Spleen (tissue), 7 donors: Measurements from ENCODE around the gene EP400.

Source experiments
- POLR2A ChIP-seq, 3 donors: fragments of 450-650 bp; IDR thresholded peaks; one replicate each; pipeline ENCODE4 v1.5.1; 2017; ENCODE audit warnings: antibody characterized with exemption in 3 of 3, mild to moderate bottlenecking in 1 of 3
- POLR2AphosphoS5 ChIP-seq, 3 donors: sonication (generic); formaldehyde crosslinking; IDR thresholded peaks; one replicate each; pipeline ENCODE4 v1.5.1; 2017; ENCODE audit warnings: antibody characterized with exemption in 3 of 3
- TF ChIP-seq, protein P1 (sequence below), 11 experiments: fragments of 200-600 bp in 7 of 11; fragments of 450-650 bp in 4 of 11; sonication (generic) in 4 of 11; IDR thresholded peaks in 8 of 11; conservative IDR thresholded peaks in 3 of 11; 1 replicate in 7 of 11; 2 replicates in 4 of 11; pipeline versions ENCODE4 v1.4.0 to v1.8.0; 2016 to 2021; ENCODE audit warnings: antibody characterized with exemption in 11 of 11, inconsistent platforms in 4 of 11, mild to moderate bottlenecking in 1 of 11
- donor health status: DM: no; HTN: no; CAD: no; lungs with moderate emphysema.
- donor health status: DM: no; HTN: no; CAD: no.
- donor health status: DM: no; HTN: no; CAD: no.

DNA sequence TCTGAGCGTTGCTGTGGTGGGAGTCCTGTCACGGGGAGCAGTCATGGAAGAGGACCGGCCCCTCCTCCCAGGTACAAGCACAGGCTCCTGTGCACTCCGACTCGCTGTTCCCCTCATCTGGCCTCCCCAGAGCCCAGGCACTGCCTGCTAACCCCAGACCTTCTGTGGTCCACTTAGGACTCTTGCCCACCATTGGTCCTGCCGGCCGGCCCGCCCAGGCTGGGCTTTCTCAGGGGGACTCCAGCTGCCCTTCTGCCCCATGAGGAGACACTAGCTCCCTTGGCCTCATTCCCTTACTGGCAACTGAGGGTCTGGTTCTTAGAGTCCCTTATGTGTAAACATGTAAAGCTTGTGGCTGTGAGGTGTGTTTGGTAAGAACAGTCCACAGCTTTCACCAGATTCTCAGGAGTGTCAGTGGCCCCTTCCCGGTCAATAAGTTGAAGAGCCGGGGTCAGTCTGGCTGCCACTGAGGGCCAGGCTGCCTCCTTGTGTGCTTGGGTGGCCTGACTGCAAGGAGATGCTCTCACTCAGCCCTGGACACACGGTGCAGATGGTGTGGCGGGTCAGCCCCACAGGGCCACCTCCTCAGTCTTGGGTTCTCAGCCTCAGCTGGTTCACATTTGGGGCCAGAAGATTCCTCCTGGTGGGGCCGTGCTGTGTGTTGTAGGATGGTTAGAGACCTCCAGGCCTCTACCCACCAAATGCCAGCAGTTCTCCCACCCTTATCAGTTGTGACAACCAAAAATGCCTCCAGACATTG is 150.7 kb downstream of the EP400 start:
- TF ChIP-seq POLR2A (IDR thresholded peaks at IDR 0.05): no peak
- TF ChIP-seq, protein P1, sequence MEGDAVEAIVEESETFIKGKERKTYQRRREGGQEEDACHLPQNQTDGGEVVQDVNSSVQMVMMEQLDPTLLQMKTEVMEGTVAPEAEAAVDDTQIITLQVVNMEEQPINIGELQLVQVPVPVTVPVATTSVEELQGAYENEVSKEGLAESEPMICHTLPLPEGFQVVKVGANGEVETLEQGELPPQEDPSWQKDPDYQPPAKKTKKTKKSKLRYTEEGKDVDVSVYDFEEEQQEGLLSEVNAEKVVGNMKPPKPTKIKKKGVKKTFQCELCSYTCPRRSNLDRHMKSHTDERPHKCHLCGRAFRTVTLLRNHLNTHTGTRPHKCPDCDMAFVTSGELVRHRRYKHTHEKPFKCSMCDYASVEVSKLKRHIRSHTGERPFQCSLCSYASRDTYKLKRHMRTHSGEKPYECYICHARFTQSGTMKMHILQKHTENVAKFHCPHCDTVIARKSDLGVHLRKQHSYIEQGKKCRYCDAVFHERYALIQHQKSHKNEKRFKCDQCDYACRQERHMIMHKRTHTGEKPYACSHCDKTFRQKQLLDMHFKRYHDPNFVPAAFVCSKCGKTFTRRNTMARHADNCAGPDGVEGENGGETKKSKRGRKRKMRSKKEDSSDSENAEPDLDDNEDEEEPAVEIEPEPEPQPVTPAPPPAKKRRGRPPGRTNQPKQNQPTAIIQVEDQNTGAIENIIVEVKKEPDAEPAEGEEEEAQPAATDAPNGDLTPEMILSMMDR (IDR thresholded peaks at IDR 0.05 in 8 of 11, conservative IDR thresholded peaks at IDR 0.05 in 3 of 11): no peak
- peak in 1 of 3 donors; percentile 9 for TF ChIP-seq POLR2AphosphoS5 (IDR thresholded peaks at IDR 0.05)
